GM23248 (cell line): ENCODE measurements around the gene TFB1M.
"Not testable (repeated sequence)": the region's sequence is repeated elsewhere in the genome, so short reads cannot be mapped to it uniquely, and the experiment has no call there.

Experiments used
- EZH2 ChIP-seq: fragments of 200-600 bp; sonication (generic); IDR thresholded peaks from 2 replicates; pipeline ENCODE4 v1.6.1; 2018; ENCODE audit warnings: antibody characterized with exemption, mild to moderate bottlenecking; ENCODE audit not compliant: insufficient read depth, poor library complexity, severe bottlenecking
- EZH2phosphoT487 ChIP-seq: fragments of 200-600 bp; sonication (generic); IDR thresholded peaks from 2 replicates; pipeline ENCODE4 v1.6.1; 2018; ENCODE audit warnings: antibody characterized with exemption, moderate library complexity, mild to moderate bottlenecking, low read depth; ENCODE audit not compliant: insufficient read depth

DNA sequence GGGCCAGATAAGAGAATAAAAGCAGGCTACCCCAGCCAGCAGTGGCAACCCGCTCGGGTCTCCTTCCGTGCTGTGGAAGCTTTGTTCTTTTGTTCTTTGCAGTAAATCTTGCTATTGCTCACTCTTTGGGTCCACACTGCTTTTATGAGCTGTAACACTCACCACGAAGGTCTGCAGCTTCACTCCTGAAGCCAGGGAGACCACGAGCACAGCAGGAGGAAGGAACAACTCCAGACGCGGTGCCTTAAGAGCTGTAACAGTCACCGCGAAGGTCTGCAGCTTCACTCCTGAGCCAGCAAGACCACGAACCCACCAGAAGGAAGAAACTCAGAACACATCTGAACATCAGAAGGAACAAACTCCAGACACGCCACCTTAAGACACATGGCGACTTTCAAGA is 49.7 kb upstream of the TFB1M start:
- TF ChIP-seq EZH2, EZH2phosphoT487: not testable (repeated sequence)
